Panc1 (cell line): ENCODE measurements around the gene RIOK1. TPM values are rescaled to one million over a fixed set of nuclear protein-coding genes. Genes with fewer than 3 reads are reported as not detected.

Experiments
- ATAC-seq: fragments of 200-7000 bp; cut with Tn5 transposase; 2 replicates; pipeline ENCODE4 v1.9.1; 2020; ENCODE audit warnings: mild to moderate bottlenecking, moderate library complexity
- BruUV-seq: library from RNA; stranded (reverse); fragments of 400-500 nt; replicated peaks from 2 replicates; lab custom pipeline; 2021; lab: Mats Ljungman, UMichigan
- CTCF ChIA-PET: fragments of 300-600 bp; sonication (Branson Sonifier 250); formaldehyde crosslinking; loops from one replicate; lab custom pipeline; 2022; ENCODE audit warnings: antibody characterized with exemption; lab: Charles Lee
- POLR2A ChIA-PET: fragments of 300-600 bp; sonication (Branson Sonifier 250); formaldehyde crosslinking; loops from one replicate; lab custom pipeline; 2022; ENCODE audit warnings: antibody characterized with exemption; lab: Charles Lee
- DNase-seq: peaks from one replicate; pipeline ENCODE4 v3.0.0-alpha.2; 2010; ENCODE audit warnings: low read depth, low spot score
- H3K27ac ChIP-seq: 2 replicates; pipeline ENCODE4 v1.5.1; 2011; ENCODE audit warnings: mild to moderate bottlenecking, low read length, inconsistent platforms
- H3K27me3 ChIP-seq: fragments of 200-500 bp; sonication (Bioruptor generic); 2 replicates; pipeline ENCODE4 v1.6.0; 2014; ENCODE audit warnings: low read length, inconsistent platforms; ENCODE audit not compliant: control insufficient read depth, insufficient read depth
- H3K36me3 ChIP-seq: fragments of 200-500 bp; sonication (Bioruptor generic); 2 replicates; pipeline ENCODE4 v1.5.1; 2014; ENCODE audit warnings: inconsistent platforms, mild to moderate bottlenecking, low read length, moderate library complexity; ENCODE audit not compliant: control insufficient read depth, insufficient read depth
- H3K4me1 ChIP-seq: 2 replicates; pipeline ENCODE4 v1.5.1; 2011; ENCODE audit warnings: inconsistent platforms, mild to moderate bottlenecking, low read length, moderate library complexity; ENCODE audit not compliant: control insufficient read depth, insufficient read depth
- H3K4me3 ChIP-seq, 2 experiments: 2 replicates each; pipeline ENCODE4 v1.5.1; 2011 to 2012; ENCODE audit warnings: low read depth in 2 of 2, low read length in 2 of 2, mild to moderate bottlenecking in 2 of 2, inconsistent platforms in 1 of 2, moderate library complexity in 1 of 2
- H3K9me3 ChIP-seq: fragments of 200-500 bp; sonication (Bioruptor generic); 2 replicates; pipeline ENCODE4 v1.5.1; 2014; ENCODE audit warnings: low read depth, mild to moderate bottlenecking, inconsistent platforms, low read length, moderate library complexity; ENCODE audit not compliant: control insufficient read depth, insufficient read depth
- POLR2AphosphoS5 ChIP-seq: IDR thresholded peaks from 2 replicates; pipeline ENCODE4 v1.6.1; 2012; ENCODE audit warnings: mild to moderate bottlenecking, low read depth, low read length, moderate library complexity
- SIN3A ChIP-seq: IDR thresholded peaks from 2 replicates; pipeline ENCODE4 v1.6.1; 2012; ENCODE audit warnings: low read depth, mild to moderate bottlenecking, low read length, moderate library complexity, borderline replicate concordance; ENCODE audit not compliant: insufficient read depth
- TCF7L2 ChIP-seq: IDR thresholded peaks from 2 replicates; pipeline ENCODE4 v1.6.1; 2011; ENCODE audit warnings: mild to moderate bottlenecking, low read depth, low read length, inconsistent platforms
- in situ Hi-C: cut with HindIII; loops from 2 replicates; pipeline ENCODE4 v1.10.0; 2016; ENCODE audit warnings: low sequenced_read_pairs, low pct_unique_long_range_greater_than_20kb
- intact Hi-C: fragments of 100-400 bp; cut with micrococcal nuclease; formaldehyde crosslinking; loops from one replicate; pipeline ENCODE4 v1.10.0; 2022; ENCODE audit not compliant: unreplicated experiment
- total RNA-seq: library from RNA; stranded (reverse); gene quantifications from one replicate; pipeline ENCODE4 v1.2.1, GENCODE V29; 2021; ENCODE audit not compliant: unreplicated experiment
- TF ChIP-seq, protein P1 (sequence below), 2 experiments: IDR thresholded peaks; 2 replicates each; pipeline ENCODE4 v1.6.1; 2011 to 2012; ENCODE audit warnings: low read depth in 2 of 2, control low read depth in 1 of 2, low read length in 1 of 2, mild to moderate bottlenecking in 1 of 2, moderate library complexity in 1 of 2; ENCODE audit not compliant: insufficient read depth in 1 of 2
- TF ChIP-seq, protein P2 (sequence below): fragments of 450-650 bp; IDR thresholded peaks from 2 replicates; pipeline ENCODE4 v1.5.1; 2017; ENCODE audit warnings: mild to moderate bottlenecking

Gene RIOK1
- total RNA-seq, 1 experiment from 2014 or later: 30.0 TPM

DNA sequence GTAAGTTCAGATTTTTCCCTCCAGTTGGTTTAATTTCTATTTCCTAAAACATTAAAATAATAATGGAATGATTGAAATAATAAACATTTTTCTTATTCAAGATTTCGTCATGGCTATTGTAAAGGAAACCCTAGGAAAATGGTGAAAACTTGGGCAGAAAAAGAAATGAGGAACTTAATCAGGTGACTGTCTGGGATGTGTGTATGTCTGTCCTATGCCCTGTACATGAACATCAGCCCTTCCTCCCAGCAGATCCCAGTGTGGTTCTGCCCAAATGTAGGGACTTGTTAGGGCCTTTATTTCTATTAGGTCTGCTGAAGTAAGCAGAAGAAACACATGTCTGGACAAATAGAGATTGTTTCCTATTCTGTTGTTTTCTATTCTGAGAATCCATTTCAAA is 13.1 kb downstream of the RIOK1 start:
- no peaks in the 10 kb centered on the region for H3K4me1 ChIP-seq
- CTCF ChIA-PET: no interaction called here
- in situ Hi-C loops: no loop called here
- no peaks in the 10 kb centered on the region for H3K27me3 ChIP-seq
- no peaks in the 10 kb centered on the region for H3K9me3 ChIP-seq
- TF ChIP-seq TCF7L2 (no peak), POLR2AphosphoS5 (no peak), SIN3A (no peak)
- TF ChIP-seq, protein P1, sequence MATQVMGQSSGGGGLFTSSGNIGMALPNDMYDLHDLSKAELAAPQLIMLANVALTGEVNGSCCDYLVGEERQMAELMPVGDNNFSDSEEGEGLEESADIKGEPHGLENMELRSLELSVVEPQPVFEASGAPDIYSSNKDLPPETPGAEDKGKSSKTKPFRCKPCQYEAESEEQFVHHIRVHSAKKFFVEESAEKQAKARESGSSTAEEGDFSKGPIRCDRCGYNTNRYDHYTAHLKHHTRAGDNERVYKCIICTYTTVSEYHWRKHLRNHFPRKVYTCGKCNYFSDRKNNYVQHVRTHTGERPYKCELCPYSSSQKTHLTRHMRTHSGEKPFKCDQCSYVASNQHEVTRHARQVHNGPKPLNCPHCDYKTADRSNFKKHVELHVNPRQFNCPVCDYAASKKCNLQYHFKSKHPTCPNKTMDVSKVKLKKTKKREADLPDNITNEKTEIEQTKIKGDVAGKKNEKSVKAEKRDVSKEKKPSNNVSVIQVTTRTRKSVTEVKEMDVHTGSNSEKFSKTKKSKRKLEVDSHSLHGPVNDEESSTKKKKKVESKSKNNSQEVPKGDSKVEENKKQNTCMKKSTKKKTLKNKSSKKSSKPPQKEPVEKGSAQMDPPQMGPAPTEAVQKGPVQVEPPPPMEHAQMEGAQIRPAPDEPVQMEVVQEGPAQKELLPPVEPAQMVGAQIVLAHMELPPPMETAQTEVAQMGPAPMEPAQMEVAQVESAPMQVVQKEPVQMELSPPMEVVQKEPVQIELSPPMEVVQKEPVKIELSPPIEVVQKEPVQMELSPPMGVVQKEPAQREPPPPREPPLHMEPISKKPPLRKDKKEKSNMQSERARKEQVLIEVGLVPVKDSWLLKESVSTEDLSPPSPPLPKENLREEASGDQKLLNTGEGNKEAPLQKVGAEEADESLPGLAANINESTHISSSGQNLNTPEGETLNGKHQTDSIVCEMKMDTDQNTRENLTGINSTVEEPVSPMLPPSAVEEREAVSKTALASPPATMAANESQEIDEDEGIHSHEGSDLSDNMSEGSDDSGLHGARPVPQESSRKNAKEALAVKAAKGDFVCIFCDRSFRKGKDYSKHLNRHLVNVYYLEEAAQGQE (IDR thresholded peaks at IDR 0.05; ENCODE audit: insufficient read depth in 1 of 2, low read depth in 2 of 2, low read length in 1 of 2): no peak
- BruUV-seq: no TSS peak
- intact Hi-C loops: no loop called here
- peaks cover 57% of the 10 kb centered on the region for H3K36me3 ChIP-seq
- H3K27ac ChIP-seq: no peak overlapping the region
- no peak overlapping the region for H3K4me3 ChIP-seq
- ATAC-seq: no peak
- DNase-seq: no peak
- POLR2A ChIA-PET: no interaction called here

DNA sequence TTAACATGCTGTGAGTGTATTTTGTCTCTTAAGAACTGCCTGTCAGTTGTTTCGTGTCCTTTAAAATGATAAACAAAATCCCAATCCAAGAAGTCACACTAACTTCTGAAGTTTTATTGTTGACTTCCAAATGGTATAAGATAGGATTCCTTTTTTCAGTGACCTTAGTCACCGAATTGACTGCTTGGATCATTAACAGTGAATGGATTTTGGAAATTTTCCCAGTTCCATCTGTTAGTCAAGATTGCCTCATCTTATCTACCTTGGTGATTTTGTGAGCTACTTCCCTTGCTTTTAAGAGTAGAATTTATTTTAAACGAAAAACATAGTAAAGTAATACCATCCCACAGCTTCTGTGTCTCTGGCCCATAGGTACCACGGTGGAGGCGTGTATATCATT is 14.9 kb downstream of the RIOK1 start:
- Histone ChIP-seq H3K27me3 (no peaks in the 10 kb centered on the region), H3K4me3 (no peak overlapping the region), H3K4me1 (no peaks in the 10 kb centered on the region), H3K9me3 (no peaks in the 10 kb centered on the region), H3K36me3 (peaks cover 44% of the 10 kb centered on the region), H3K27ac (no peak overlapping the region)
- ATAC-seq (no peak), DNase-seq (no peak)
- TF ChIP-seq SIN3A: no peak
- TF ChIP-seq POLR2AphosphoS5: no peak
- no peak for TF ChIP-seq TCF7L2
- TF ChIP-seq, protein P1 (IDR thresholded peaks at IDR 0.05; ENCODE audit: insufficient read depth in 1 of 2, low read depth in 2 of 2, low read length in 1 of 2): no peak
- TF ChIP-seq, protein P2, sequence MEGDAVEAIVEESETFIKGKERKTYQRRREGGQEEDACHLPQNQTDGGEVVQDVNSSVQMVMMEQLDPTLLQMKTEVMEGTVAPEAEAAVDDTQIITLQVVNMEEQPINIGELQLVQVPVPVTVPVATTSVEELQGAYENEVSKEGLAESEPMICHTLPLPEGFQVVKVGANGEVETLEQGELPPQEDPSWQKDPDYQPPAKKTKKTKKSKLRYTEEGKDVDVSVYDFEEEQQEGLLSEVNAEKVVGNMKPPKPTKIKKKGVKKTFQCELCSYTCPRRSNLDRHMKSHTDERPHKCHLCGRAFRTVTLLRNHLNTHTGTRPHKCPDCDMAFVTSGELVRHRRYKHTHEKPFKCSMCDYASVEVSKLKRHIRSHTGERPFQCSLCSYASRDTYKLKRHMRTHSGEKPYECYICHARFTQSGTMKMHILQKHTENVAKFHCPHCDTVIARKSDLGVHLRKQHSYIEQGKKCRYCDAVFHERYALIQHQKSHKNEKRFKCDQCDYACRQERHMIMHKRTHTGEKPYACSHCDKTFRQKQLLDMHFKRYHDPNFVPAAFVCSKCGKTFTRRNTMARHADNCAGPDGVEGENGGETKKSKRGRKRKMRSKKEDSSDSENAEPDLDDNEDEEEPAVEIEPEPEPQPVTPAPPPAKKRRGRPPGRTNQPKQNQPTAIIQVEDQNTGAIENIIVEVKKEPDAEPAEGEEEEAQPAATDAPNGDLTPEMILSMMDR: no peak
- intact Hi-C loops (no loop called here), in situ Hi-C loops (no loop called here)
- ChIA-PET CTCF (no interaction called here), POLR2A (no interaction called here)
- no TSS peak for BruUV-seq
